ENCODE results near the gene P2RY2. TPM values are rescaled to one million over a fixed set of nuclear protein-coding genes. Genes with fewer than 3 reads are reported as not detected.

P2RY2 gene
- total and polyA plus RNA-seq, 9 of the 15 experiments (the other 6 are each of a cell fraction or from before 2014, with no cell fraction given): not detected

DNA sequence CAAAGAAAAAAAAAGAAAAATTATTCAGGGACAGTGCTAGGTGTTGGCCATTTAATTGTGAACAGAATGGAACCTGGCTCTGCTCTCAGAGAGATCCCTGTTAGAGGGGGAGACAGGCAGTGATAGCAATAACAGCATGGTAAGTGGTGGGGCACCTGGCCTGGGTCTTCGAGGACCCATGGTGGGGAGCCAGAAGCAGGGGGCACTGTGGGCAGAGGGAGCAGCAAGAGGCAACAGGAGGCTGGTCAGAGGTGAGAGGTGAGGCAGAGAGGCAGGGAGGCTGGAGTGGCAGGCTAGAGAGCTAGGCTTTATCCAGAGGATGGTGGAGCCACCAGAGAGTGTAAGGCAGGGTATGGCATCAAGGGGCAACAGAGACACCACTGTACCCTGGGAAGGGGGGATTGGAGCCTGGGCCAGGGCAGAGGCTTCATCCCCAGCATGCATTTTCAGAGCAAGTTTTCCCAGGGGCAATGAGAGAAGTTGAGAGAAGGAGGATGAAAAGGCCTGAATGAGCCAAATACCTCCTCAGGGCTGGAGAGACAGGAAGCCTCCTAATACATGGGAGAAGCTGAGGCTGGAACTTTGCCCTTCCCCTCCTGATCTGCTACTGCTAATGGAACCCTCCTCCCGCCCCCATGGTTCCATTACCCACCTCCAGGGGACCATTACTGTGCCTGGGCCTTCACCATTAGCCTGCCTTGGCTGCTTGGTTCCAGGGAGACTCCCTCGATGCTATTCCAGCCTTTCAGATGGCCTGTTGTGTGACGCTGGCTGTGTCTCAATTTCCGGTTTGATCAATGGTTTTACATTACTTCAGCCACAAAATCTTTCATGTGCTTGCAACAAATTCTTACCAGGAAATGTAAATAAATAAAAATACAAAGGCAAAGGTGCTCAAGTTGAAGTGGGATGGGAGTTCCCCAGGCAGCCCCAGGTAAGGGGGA, 2.6 kb upstream of the P2RY2 start (continued):
- TF ChIP-seq IFI16 (CRISPR knock-in tag; IDR thresholded peaks at IDR 0.05): no peak
- TF ChIP-seq ZNF239 (CRISPR knock-in tag; IDR thresholded peaks at IDR 0.05): no peak
- TF ChIP-seq ZEB2 (IDR thresholded peaks at IDR 0.05): no peak
- TF ChIP-seq PPARD (CRISPR knock-in tag; IDR thresholded peaks at IDR 0.05): no peak
- TF ChIP-seq, protein P1, sequence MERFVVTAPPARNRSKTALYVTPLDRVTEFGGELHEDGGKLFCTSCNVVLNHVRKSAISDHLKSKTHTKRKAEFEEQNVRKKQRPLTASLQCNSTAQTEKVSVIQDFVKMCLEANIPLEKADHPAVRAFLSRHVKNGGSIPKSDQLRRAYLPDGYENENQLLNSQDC (CRISPR knock-in tag; IDR thresholded peaks at IDR 0.05): no peak
- TF ChIP-seq BACH1 (tag; IDR thresholded peaks at IDR 0.05): no peak
- no peak for TF ChIP-seq ERF (CRISPR knock-in tag; IDR thresholded peaks at IDR 0.05)
- TF ChIP-seq EHMT2 (IDR thresholded peaks at IDR 0.05): no peak
- no peak for TF ChIP-seq PTTG1 (tag; IDR thresholded peaks at IDR 0.05; ENCODE audit: low read depth)
- no peak for TF ChIP-seq ZFP1 (CRISPR knock-in tag; IDR thresholded peaks at IDR 0.05)
- no peak for TF ChIP-seq MCM5 (IDR thresholded peaks at IDR 0.05; ENCODE audit: low read depth)
- TF ChIP-seq SRSF3 (IDR thresholded peaks at IDR 0.05; ENCODE audit: insufficient read depth, low read length): no peak
- TF ChIP-seq ATF7 (IDR thresholded peaks at IDR 0.05): no peak

Measured in K562 (cell line).